Fibroblast of skin of abdomen (primary cell): Measurements from ENCODE around the gene CLOCK.
A peak's percentile ranks its signal among the peaks of the same experiment; 100 is the strongest.

Source experiments
- DNase-seq: peaks from one replicate; pipeline ENCODE4 v3.0.0-alpha.2; 2013

CLOCK gene

GRCh38 chr4:55539658-55540057, 7.1 kb downstream of the CLOCK start:
- DNase-seq, result peak; percentile 32

DNA sequence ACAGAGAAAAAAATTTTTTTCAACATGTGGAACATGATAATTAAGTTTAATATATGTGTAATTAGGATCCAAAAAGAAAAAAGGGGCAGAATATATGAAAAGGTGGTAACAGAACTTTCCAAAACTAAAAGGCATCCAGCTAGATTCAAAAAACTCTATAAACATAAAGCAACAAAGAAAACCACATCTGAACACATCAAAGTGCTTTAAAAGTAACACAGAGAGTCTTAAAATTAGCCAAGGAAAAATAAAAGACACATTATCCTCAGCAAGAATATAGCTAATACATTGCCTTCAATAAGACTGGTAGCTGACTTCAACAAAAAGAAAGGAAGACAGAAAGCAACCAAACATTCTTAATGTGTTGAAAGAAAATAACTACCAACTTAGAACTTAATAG, 8.2 kb downstream of the CLOCK start:
- DNase-seq, result no peak

DNA sequence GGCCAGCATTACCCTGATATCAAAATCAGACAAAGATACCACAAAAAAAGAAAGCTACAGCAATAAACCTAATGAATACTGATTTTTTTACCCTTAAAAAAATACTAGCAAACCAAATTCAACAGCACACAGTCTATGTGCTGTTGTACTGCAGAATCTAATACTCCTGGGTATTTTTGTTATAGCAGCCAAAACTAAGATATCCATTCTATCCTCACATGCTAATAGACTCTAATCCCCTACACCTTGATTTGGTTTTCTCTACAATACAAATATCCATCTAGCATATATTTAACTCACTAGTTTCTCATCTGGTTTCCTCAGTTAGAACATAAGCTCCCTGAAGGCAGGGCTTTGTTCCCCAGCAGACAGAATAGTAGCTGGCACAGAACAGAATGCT, 12.4 kb downstream of the CLOCK start:
- no peak for DNase-seq

DNA sequence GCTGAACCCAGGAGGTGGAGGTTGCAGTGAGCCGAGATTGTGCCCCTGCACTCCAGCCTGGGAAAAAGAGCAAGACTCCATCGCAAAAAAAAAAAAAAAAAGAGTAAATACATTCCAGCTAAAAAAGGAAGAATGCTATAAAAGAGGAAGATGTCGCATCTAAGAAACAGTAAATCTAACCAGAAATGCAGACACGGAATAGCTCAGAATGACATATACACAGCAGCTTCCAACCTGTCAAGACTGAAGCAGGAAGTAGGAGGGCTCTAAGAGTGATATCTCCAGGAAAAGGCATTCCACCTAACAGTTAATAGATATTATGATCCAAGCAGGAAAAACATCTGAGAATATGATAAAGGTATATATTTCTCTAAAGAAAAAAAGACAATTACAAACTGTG, 16.0 kb downstream of the CLOCK start:
- no peak for DNase-seq

DNA sequence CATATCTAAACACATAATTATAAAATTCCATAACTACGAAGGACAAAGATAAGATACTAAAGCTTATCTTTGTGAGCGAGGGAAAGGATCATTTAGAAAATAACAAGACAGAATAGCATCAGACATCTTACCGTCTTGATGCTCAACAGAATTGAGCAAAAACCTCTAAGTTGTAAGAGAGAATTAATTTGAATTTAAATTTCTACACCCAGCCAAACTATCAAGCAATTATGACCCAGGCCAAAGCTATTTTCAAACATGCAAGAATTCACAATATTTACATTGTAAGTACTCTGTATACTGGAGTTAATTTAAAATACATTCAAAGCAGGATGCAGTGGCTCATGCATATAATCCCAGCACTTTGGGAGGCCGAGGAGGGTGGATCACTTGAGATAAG, 16.5 kb downstream of the CLOCK start:
- no peak for DNase-seq

GRCh38 chr4:55528491-55528890, 18.2 kb downstream of the CLOCK start:
- DNase-seq, result no peak

DNA sequence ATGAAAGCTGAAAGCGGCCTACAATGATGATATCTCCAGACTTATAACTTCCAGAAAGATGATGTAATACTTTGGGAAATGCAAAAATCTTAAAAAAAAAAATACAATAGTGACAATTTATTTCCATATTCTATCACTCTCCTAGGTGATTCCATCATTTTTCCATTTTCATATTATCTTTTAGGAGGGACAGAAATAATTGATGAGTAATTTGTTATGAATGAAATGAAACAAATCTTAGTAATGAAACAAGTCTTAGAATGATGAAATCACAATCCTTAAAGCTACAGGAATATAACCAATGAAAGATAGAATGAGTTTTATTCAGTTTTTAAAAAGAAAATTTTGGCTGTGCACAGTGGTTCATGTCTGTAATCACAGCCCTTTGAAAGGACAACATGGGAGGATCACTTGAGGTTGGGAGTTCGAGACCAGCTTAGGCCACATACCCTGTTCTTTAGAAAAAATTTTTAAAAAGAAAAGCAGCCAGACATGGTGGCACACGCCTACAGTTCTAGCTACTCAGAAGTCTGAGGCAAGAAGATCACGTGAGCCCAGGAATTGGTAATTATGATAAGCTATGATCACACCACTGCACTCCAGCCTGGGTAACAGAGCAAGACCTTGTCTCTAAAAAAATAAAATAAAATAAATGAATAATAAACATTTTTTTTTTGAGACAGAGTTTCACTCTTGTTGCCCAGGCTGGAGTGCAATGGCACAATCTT, 21.7 kb downstream of the CLOCK start:
- peak; percentile 37 for DNase-seq

GRCh38 chr4:55518442-55518841, 28.3 kb downstream of the CLOCK start:
- DNase-seq, result no peak

- DNase-seq, result no peak
These were observed 29.0 kb downstream of the CLOCK start for GRCh38 chr4:55517526-55518229.

- peak; percentile 41 for DNase-seq
These were observed 33.7 kb downstream of the CLOCK start for GRCh38 chr4:55512922-55513571.

DNA sequence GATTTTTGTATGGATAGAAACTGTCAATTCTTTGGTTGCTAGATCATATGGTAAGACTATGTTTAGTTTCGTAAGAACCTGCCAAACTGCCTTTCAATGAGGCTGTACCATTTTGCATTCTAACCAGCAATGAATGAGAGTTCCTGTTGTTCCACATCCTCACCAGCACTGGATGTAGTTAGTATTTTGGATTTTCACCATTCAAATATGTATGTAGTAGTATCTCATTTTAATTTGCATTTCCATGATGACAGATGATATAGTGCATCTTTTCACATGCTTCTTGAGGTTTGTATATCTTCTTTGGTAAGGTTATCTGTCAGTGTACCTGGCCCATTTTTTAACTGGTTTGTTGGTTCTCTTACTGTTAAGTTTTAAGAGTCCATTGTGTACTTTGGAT, 34.6 kb downstream of the CLOCK start:
- no peak for DNase-seq

GRCh38 chr4:55510685-55511084, 36.0 kb downstream of the CLOCK start:
- no peak for DNase-seq

DNA sequence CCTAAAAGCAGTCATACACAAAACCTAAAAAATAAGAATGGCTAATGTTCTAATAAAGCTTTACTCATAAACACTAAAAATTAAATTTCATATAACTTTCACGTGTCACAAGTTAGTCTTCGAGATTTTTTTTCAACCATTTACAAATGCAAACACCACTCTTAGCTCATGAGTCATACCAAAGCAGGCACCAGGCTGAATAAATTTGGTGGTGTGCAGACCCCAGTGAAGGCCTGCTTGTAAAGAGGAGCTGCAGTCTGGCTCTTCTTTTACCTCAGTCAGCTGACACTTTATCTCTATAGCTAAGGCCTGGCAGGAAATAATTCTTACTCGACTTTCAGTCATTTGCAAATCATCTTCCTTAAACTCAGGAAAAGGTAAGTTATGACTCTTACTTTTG, 37.4 kb downstream of the CLOCK start:
- peak; percentile 15 for DNase-seq

- no peak for DNase-seq
These were observed 39.1 kb downstream of the CLOCK start for GRCh38 chr4:55507612-55508011.

GRCh38 chr4:55503169-55503568, 43.5 kb downstream of the CLOCK start:
- DNase-seq, result peak; percentile 67

DNA sequence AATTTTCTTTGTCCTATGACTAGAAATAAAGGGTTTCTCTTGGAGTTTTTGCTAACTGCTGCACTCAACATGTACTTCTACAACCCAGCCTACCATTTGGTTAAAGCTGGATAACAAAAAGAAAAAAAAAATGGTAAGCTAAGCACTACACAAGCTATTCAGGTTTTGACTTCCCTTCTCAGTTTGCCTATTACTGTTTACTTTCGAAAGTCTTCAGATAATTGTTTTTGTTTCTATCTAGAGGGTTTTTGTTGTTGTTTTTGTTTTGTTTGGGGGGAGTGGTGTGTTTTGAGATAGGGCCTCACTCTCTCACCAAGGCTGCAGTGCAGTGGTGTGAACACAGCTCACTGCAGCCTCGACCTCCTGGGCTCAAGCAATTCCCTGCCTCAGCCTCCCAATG, 46.6 kb downstream of the CLOCK start:
- no peak for DNase-seq

DNA sequence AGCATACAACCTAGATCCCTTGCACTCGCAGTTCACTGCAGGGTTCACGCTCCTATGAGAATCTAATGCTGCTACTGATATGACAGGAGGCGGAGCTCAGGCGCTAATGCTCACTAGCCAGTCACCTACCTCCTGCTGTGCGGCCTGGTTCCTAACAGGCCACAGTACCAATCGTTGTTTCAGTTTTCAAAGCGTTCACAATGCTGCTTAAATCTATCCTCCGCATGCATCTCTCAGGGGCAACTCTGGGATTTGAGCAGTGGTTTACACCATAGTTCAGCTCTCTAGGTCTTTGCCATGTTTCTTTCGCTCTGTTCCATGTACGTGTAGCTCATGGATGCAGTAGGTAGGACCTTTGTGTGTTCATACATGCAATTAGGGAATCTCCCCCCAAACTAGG, 47.2 kb downstream of the CLOCK start:
- no peak for DNase-seq

DNA sequence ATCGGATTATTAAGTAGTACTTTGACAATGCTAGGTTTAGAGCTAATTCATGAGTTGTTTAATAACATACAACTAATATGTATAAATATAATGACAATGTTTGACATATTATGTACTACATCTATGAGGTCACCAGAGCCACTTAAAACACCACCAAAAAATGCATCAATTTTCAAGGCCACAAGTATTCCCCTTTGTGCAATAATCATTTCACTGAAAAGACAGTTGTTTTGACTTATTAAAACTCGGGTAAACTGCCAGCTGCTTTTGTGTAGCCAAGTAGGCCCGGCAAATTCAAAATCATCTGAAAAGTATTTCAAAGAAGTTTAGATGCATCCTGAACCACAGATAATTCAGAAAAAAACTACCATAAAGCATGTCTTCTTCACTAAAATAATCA, 48.7 kb downstream of the CLOCK start:
- peak; percentile 23 for DNase-seq

GRCh38 chr4:55491486-55491885, 55.2 kb downstream of the CLOCK start:
- peak; percentile 48 for DNase-seq

DNA sequence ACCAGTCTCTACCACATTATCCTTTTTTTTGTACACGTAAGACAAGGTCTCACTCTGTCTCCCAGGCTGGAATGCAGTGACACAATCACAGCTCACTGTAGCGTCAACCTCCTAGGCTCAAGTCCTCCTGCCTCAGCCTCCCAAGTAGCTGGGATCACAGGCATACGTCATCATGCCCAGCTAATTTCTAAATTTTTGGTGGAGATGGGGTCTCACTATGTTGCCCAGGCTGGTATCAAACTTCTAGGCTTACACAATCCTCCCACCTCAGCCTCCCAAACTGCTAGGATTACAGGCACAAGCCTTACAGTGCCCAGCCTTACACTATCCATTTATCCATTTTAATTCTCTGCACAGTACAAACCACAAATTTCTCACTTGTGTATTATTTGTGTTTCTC, 58.0 kb downstream of the CLOCK start:
- DNase-seq, result no peak

GRCh38 chr4:55485821-55486220, 60.9 kb downstream of the CLOCK start:
- DNase-seq, result no peak

DNA sequence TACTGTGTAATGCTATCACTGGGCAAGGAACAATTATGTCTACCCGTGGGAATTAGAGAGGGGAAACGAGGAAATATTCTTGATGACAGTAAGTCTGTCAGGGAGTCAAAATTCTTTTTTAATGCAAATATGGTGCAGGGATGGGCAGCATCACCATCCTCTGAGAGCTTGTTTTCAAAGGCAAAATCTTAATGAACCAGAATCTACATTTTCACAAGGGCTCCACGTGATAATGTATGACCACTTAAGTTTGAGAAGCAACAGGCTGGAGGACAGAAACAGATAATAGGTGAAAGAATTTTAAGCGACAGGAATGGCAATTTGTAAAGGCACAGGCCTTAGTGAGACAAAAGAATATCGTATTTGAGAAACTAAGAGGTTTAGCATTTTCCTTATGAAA, 63.4 kb downstream of the CLOCK start:
- no peak for DNase-seq

DNA sequence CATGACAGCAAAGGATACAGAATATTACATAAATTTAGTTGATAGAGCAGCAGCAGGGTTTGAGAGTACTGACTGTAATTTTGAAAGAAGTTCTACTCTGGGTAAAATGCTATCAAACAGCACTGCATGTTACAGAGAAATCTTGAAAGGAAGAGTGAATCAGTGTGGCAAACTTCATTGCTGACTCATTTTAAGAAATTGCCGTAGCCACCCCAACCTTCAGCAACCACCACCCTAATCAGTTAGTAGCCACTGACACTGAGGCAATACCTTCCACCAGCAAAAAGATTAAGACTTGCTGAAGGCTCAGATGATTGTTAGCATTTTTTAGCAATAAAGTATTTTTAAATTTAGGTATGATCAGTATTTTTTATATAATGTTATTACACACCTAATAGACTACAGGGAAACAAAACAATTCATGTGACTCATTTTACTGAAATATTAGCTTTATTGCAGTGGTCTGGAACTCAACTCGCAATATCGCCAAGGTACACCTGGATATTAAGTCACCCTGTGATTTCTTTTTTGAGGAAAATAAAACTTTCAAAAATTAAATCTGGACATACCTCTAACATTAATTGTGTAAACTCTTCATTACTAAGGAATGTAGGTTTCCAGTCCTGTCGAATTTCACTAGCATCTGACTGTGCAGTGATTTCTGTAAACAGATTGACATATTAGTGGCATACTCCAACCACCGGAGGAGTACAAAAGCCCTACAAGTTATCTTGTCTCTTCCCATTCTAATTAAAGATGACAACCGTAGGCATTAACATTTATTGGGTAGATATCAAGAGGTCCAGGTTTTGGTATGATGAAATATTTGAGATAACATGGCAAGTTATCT, 71.1 kb downstream of the CLOCK start:
- DNase-seq, result peak; percentile 68
